HG03139 (cell line): ENCODE measurements around the gene PDE6G.

ENCODE experiments used
- ATAC-seq: cut with Tn5 transposase; IDR thresholded peaks from one replicate; pipeline ENCODE4 v1.9.1; 2021; ENCODE audit not compliant: unreplicated experiment

The PDE6G gene

DNA sequence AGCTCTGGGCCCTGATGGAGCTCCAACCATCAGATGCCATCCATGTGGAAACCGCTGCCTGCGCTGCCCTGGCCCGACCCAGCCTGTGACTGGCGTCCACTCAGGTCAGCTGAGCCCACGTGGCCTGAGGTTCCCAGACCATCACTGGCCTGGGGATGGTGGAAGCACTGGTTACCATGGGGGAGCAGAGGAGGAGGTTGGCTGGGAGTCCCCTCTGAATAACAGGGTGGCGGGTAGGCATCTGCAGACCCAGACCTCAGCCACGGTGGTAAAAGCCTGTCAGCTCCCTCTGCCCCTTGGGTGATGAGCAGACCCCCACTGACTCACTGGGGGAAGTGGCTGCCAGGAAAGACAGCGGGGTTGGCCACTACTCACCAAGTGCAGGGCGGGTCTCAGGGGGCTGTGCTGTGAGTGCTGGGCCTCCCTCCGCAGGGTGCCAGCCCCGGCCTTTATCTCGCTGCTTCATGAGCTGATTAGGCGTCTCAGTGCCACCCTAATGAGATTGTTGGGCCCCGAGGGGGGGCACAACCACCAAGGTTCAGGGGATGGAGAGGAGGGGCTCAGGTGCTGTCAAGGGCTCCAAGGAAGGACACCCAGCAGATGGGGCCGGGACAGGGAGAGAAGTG is at the start of gene PDE6G:
TSS of gene PDE6G (minus strand) at position 425 of the 626 bp plus-strand sequence. CDS start 3,237 bp downstream, outside the sequence.
- no peak for ATAC-seq

DNA sequence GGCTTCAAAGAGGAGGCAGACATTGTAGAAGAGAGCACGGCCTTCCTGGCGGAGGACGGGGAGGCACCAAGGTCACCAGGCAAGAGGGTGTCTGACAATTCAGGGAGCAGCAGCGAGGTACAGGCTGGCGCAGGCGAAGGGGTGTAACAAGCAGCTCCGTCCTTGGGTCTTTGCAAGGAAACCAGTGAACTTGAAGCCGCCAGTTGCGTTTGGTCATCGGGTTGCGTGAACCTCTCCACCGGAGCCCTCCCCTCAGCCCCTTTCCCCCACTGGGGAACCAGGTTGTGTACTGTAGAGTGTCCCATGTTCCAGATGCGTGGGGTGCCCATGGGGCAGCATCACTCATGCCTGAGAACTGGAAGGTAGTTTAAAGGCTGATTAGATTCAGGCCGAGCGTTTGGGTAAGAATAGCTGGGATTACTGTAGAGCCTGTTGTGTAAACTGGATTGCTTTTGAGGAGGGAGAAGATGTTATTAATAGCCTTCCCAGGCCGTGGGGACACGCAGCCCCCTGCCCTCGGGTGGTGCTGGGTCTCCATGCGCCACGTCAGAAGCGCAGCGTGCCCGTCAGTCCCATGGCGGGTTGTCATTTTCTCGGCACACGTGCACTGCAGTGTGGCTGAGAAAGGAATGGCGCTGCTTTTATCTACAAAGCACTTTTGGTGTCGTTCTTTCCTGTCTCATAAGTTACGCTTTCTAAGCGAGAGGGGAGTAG is 49.3 kb upstream of the PDE6G start:
- no peak for ATAC-seq

DNA sequence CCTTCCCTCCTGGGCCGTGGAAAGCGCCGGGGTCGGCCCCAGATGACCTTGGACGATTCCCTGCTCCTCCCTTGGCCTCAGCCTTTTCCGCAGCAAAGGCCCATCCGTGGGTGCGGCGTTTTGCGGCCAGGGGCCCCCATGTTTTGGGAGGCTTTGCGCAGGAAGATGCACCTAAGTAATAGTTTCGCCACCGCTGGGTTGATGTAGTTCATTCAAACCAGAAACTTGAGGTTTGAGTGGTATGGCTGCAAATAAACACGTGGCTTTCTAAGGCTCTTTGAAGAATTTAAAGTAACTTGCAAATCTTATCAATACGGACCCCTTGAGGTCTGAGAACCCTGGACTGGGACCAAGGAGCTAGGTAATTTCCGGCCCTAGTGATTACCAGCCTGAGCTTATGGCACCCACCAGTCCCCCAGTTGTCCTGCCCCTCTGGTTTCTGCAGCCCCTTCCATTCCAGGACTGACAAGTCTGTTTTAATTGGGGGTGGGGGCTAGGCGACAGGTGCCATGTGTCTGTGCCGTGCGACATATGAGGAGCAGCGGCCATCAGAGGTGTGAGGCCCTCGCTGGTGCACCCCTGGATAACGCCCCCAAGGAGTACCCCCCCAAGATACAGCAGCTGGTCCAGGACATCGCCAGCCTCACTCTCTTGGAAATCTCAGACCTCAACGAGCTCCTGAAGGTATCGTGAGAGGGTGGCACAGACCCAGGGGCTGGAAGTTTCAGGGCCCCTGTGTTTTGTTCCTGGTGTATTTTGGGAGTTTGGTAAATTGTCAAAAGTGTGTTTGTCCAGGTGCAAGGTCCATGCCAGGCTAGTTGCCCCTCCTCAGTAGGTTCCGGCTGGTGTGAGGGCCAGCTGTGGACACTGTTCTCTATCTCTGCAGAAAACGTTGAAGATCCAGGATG is 47.7 kb upstream of the PDE6G start:
- no peak for ATAC-seq

- peak; percentile 79 for ATAC-seq
Measured at GRCh38 chr17:81702934-81703746, 46.8 kb upstream of the PDE6G start, which contains the start of gene MRPL12. Gene MRPL12, plus strand, starts transcription at chr17:81703367. Its CDS starts 135 bp downstream, at chr17:81703502.

- ATAC-seq: no peak
Measured at GRCh38 chr17:81701288-81702071, 45.1 kb upstream of the PDE6G start.

- ATAC-seq: no peak
Measured at GRCh38 chr17:81700353-81701287, 44.3 kb upstream of the PDE6G start.

GRCh38 chr17:81697261-81698044 is 41.1 kb upstream of the PDE6G start:
- no peak for ATAC-seq

DNA sequence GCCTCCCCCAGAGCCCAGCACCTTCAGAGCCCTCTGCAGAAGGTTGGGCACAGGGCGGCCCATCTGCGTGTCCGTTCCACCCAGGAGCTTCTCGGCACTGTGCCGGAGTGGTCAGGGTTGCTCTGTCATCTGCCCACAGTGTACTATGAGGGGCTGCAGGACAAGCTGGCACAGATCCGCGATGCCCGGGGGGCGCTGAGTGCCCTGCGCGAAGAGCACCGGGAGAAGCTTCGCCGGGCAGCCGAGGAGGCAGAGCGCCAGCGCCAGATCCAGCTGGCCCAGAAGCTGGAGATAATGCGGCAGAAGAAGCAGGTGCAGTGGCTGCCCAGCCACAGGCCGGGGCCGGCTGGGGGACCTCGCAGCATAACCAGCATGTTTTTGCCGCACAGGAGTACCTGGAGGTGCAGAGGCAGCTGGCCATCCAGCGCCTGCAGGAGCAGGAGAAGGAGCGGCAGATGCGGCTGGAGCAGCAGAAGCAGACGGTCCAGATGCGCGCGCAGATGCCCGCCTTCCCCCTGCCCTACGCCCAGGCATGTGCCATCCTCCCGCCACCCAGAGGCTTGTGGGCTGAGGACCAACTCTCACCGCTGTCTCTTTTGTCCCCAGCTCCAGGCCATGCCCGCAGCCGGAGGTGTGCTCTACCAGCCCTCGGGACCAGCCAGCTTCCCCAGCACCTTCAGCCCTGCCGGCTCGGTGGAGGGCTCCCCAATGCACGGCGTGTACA is 40.0 kb upstream of the PDE6G start:
- ATAC-seq: no peak

DNA sequence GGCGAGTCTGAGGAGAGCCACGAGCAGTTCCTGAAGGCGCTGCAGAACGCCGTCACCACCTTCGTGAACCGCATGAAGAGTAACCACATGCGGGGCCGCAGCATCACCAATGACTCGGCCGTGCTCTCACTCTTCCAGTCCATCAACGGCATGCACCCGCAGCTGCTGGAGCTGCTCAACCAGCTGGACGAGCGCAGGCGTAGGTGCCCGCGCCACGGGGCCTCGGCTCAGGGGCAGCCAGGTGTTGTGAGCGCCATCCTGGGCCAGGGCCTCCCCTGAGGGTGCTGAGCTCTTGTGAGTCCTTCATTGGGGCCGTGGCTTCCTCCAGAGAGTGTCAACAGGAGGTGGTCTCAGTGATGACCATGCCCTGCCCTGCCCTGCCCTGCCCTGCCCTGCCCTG is 39.5 kb upstream of the PDE6G start:
- ATAC-seq: no peak

DNA sequence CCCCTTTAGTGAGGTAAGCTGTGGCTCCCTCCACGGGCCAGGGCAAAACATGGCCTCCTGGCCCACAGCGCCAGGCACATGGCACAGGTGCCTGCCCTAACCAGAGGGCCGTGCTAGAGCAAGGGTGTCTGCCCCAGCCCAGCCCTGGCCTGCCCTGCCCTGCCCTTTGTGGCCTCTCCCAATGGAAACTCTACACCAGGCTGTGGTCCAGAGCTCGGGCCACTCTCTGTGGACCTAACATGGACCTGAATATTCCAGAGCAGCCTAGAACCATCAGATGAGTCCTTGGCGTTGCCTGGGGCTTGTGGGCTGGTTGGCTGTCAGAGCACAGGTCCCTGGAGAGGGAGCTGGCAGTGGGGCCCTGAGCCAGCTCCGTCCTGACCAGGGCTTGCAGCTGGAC is 38.9 kb upstream of the PDE6G start:
- ATAC-seq: no peak

DNA sequence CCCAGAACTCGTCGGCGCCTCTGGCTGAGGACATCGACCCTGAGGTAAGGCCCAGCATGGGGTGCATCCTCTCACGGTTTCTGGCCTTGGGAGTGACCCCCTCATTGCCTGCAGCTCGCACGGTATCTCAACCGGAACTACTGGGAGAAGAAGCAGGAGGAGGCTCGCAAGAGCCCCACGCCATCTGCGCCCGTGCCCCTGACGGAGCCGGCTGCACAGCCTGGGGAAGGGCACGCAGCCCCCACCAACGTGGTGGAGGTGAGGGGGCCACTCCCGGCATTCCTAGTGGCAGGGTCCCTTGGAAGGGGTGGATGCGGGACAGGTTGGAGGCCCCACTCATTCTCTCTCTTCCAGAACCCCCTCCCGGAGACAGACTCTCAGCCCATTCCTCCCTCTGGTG is 38.5 kb upstream of the PDE6G start:
- ATAC-seq: no peak

DNA sequence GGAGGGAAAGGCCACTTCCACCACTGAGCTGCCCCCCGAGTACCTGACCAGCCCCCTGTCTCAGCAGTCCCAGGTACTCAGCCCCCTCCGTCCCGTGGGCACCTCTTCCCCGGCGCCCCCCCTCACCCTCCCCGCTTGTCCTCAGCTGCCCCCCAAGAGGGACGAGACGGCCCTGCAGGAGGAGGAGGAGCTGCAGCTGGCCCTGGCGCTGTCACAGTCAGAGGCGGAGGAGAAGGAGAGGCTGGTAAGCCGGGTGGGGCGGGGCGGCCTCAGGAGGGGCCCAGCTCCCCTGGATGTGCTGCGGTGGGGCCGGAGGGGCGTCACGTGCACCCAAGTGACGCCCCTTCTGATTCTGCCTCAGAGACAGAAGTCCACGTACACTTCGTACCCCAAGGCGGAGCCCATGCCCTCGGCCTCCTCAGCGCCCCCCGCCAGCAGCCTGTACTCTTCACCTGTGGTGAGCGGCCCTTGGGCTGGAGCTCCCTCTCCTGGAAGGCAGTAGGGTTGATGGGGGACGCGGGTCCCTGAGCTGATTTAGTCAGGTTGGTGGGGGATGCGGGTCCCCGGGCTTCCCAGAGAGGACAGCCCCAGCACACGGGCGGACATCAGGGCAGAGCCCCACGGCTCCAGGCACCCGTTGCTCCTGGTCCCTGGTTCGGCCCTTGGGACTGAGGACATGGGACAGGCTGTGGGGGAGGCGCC is 37.3 kb upstream of the PDE6G start:
- ATAC-seq: no peak

GRCh38 chr17:81691608-81692007 is 35.3 kb upstream of the PDE6G start:
- no peak for ATAC-seq

- no peak for ATAC-seq
Measured at GRCh38 chr17:81691196-81691595, 34.9 kb upstream of the PDE6G start.

- ATAC-seq: no peak
Measured at GRCh38 chr17:81690549-81690948, 34.2 kb upstream of the PDE6G start.

- ATAC-seq: no peak
Measured at GRCh38 chr17:81690066-81690465, 33.7 kb upstream of the PDE6G start.

DNA sequence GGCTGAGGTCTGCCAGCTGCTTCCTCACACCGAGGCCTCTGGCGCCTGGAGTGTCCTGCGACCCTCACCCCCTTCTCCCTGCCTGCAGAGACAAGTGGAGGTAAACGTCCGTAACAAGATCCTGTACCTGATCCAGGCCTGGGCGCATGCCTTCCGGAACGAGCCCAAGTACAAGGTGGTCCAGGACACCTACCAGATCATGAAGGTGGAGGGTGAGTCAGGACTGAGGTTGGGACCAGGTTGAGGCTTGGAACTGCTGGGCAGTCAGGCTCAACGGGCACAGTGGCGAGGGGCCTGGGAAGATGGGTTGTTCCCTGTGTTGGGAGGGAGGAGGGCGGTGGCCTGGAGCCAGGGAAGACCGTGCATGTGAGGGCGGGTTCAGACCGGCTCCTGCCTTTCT is 32.3 kb upstream of the PDE6G start:
- ATAC-seq: no peak
